ENCODE data around the gene EGLN1.
A peak's percentile ranks its signal among the peaks of the same experiment; 100 is the strongest.

Gene EGLN1

GRCh38 chr1:231322880-231323530, 99.1 kb downstream of the EGLN1 start:
- DNase-seq = no peak

- DNase-seq = no peak
Measured at GRCh38 chr1:231319080-231319479, 103.0 kb downstream of the EGLN1 start.

GRCh38 chr1:231318568-231318967, 103.5 kb downstream of the EGLN1 start:
- DNase-seq = no peak

- DNase-seq = no peak
Measured at GRCh38 chr1:231318015-231318355, 104.1 kb downstream of the EGLN1 start.

GRCh38 chr1:231317306-231318014, 104.6 kb downstream of the EGLN1 start:
- DNase-seq = no peak

GRCh38 chr1:231315887-231316286, 106.2 kb downstream of the EGLN1 start:
- DNase-seq = peak; percentile 48
